HG03457 (cell line): ENCODE results near the gene PRR15.

Experiments
- ATAC-seq: cut with Tn5 transposase; IDR thresholded peaks from one replicate; pipeline ENCODE4 v1.9.1; 2021; ENCODE audit warnings: moderate number of reproducible peaks; ENCODE audit not compliant: unreplicated experiment

Gene PRR15

DNA sequence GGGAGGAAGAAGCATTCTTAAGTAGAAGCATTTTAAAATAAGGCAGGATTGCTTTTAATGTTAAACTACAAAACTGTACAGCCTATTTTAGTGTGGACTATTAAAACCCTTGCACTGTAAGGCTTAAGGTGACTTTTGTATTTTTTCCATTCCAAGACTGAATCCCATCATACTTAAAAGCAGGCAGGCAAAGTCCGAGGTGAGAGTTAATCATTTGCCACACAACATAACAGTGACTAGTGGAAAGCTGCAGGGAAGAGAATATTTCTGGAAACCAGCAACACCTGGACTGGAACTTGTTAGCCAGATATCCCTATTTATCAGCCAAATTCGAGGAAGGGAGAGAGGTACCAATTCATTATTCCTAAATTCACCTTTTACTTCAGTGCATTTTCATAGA lies 3.5 kb downstream of the PRR15 start:
- ATAC-seq: no peak

DNA sequence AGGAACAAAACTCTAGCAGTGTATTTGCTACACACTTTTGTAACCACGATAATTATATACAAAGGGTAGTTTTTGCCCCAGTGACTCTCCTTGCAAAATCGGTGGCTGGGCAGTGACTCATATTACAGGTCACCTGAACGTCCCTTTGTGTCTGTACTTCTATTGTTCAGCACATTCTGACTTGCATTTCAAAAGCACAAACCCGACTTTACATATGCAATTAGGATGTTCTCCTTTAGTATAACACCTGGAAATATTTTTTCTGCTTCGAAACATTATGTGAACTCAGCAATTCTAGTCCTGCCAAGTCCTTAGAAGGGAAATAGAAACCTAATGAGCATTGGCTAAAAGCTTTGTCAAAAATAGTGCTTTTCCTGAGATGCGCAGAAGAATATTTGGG lies 6.0 kb downstream of the PRR15 start:
- no peak for ATAC-seq

DNA sequence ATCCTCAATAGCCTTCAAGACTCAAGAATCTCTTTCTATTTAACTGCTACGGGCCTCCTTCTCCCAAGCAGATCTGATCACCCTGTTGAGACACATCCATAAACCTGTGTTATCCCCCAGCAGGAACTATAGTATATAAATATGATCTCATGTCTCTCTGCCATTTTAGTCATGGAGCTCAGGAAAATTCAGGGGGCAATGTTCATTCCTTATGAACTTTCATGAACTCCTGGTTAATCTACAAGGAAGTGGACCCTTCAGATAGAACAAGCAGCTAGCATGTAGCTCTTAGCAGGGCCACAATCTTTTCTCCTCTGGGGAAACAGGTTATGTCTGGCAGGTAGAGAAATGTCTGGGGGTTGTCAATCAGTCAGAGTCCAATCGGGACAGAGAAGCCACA lies 8.9 kb downstream of the PRR15 start:
- ATAC-seq: no peak

DNA sequence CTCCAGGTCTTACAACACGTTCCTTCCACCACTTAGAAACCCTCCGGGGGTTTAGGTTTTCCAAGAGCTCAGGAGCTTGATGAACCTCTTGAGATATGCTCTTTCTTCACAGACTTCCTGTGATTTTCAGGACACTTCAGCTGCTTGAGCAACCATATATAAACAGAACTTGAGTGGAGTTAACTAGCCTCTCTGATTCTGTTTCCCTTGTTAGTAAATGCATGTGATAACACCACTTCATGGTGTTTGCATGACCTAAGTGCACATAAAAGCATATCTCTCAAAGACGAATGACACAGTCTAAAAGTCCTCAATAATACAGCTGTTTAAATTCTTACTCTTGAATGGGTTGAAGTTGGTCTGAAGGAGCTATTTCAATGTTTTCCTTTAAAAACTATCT lies 9.9 kb downstream of the PRR15 start:
- no peak for ATAC-seq

DNA sequence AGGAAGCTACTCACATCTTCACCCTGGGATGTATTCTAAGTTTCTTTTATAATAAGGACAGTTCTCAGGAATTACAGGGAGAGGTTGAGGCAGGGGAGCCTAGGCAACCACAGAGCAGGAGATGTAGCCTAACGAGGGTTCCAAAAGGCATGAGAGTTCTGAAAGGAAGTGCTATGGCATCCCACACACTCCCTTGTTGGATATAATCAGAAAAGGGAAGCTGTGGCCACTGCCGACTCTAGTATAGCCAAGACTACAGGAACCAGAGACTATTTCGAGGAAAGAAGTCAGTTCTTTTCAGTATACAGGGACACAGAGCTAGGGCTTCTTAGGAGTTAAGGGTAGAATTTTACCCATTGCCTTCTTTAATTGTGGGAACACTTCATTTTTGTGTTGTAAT lies 11.0 kb downstream of the PRR15 start:
- no peak for ATAC-seq

DNA sequence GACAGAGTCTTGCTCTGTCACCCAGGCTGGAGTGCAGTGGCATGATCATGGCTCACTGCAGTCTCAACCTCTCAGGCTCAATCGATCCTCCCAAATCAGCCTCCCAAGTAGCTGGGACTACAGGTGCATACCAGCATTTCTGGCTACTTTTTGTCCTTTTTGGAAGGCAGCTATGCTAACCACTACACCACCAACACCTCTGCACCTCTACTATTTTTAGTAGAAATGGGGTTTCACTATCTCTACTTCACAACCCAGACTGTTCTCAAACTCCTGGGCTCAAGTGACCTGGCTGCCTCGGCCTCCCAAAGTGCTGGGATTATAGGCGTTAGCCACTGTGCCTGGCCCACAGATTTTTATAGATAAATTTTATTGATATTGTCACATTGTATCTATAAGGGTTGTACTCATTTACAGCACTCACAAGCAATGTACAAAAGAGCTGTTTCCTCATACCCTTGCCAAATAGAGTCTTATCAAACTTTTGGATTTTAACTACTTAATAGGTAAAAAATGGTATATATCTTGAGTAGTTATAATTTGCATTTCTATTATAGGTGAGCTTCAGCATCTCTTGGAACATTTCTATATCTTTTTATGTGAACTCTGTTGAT lies 23.7 kb downstream of the PRR15 start:
- no peak for ATAC-seq

DNA sequence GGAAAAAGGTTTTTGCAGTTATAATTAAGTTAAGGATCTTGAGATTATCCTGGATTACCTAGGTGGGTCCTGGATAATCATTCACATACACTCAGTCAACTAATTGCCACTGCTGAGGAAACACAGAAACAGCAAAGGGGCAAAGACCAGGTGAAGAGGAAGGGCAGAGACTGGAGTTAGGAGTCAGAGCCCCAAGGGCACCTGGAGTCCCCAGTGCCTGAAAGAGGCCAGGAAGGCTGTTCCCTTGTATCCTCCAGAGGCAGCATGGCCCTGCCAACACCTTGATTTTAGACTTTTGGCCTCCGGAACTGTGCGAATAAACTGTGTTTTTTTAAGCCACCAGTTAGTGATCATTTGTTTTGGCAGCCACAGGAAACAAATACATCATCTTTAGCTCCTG lies 24.6 kb downstream of the PRR15 start:
- no peak for ATAC-seq

DNA sequence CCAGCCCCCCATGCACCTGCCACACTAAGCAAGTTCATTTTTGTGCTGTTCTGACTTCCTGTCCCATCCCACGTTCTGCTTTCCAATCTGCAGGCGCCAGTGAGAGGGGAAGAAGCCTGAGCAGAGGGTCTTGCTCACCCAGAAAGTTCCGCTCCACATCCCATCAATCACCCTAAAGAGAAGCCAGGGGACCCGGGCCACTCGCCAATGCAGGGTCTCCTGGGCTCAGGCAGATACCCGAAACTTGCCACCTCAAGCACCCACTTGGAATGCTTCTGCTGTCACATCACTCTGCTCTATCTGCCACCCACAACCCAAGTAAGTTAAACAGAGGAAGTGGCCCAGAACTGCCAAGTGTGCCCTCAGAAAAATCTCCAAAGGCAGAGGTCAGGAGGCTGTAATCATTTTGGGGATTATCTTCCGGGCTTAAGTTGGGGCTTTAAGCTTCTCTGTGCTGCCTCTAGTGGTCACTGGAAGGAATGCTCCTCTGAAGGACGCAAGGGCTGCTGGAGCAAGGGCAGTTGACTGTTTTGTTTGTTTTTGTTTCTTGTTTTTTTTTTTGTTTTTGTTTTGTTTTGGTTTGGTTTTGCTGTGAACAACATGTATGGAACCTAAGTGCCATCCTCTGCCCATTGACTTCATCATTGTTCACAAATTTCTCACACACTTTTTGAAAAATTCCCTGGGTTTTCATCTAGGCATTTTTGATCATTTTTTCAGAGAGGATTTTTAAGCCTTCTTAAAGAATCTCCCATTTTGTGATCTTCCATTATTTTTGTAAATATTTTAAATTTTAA lies 25.5 kb downstream of the PRR15 start:
- ATAC-seq: peak; percentile 67

DNA sequence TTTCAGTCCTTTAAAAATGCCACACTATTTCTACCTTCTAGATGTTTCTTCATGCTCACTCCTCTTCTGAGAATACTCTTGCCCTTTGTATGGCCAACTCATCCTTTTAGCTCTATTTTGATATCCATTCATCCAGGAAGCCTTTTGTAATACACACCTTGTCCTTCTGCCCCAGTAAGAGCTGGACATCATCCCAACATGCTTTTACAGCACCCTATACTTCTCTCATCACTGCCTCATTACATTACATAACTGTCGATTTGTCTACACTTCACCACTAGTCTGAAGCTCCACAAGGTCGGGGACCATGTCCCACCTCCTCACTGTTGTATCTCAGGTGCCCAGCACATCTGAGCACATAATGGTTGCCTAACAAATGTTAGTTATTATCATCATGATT lies 29.2 kb downstream of the PRR15 start:
- ATAC-seq: no peak

DNA sequence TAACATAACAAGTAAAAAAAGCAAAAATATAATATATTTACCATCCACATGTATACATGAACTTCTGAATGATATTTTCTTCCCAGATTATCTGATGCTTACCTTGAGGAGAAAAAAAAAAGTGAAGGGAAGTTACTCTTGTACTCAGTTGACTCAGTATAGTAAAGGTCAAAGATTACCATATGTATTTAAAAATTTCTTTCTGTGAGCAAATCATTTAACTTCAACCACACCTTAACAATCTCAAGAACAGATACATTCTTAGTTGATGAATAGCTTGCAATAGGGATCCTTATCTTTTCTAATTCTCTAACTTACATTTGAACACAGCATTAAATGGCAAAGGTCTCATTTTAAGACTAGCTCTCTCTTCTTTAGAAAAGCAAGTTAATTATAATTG lies 29.8 kb downstream of the PRR15 start:
- no peak for ATAC-seq

DNA sequence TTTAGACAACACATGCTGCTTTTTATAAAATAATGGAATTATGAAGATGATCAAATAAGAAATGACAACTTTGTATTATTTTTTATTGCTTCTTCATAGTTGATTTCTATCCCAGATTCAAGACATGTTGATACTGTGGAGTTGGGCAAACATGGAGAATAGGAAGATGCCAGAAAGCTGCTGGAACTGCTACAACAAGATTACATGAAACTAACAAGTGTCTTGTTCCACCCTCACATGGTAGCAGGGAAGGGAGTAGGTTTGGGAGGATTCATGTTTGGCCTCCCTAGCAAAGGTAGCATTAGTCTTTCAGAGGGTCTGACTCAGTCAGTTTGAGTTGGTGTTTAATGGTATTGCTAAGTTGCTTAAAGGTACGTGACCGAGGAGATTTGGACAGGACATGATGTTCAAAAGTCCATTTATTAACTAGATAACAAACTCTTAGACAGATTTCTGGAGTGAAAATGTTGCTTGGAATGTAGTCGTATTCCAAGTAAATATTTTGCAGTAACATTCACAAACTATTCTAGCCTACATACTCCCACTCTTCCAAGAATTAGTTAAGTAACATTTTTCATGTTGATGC lies 33.1 kb downstream of the PRR15 start:
- no peak for ATAC-seq

DNA sequence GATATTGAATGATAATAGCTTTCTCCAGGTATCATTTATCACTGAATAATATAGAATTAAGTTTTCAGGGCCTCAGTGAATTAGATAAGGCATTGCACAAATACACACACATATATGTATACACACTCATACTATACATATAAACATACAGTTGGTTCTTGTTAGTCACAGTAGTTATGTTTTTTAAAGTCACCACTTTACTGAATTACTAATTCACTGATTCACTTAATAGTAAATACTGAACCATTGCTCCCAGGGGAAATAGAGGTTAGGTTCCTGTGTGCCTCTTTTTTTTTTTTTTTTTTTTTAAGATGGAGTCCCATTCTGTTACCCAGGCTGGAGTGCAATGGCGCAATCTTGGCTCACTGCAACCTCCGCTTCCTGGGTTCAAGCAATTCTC lies 33.6 kb downstream of the PRR15 start:
- no peak for ATAC-seq

DNA sequence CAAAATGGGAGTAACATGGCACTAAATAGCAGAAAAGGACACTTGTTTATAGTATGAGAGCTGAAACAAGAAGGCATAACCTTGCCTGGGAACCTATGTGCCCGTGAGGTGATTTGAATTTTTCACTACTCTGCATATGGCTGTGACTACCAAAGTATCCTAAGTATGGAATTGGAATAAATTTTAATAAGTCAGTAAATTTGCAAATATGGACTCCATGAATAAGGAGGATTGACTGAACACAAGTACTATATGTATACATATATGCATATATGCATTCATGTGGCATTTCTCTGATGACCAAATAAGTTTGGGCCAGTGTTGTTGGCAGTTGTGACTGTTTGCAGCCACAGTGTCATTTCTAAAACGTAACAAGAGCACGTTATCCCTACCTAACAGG lies 34.5 kb downstream of the PRR15 start:
- ATAC-seq: no peak

DNA sequence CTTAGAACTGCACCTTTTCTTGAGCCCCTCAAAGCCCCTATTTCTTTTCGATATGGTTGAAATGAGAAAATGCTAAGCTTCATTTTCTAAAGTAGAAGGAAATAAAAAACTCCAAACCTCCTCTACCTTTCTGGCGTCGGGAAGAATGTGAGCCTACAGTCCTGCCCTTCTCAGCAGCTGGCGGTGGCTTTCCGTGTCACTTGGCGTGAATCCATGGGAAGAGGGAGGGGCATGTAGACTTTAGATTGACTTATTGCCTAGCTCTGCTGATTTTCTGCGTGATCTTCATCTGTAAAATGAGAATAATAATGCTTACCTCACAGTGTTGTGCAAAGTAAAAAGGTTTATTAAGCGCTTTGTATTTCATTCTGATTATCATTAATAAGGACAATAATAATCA lies 35.0 kb downstream of the PRR15 start:
- ATAC-seq: no peak

DNA sequence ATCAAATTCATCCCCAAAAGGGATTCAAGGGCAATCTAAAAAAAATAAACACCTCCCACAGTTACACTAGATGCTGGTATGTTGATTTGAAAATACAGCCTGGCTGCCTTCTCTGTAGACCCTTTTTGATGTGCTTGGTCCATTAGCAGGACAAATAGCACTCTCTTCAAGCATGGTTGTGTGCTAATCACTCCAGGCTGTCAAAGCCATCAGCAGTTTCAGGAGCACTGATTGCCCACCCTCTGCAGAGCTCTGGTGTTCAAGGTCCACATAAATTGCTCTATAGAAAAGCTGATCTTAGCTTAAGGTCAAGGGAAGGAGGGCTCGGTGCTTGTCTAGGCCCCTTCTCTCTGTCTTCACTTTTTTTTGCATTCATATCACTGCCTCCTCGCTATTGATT lies 35.4 kb downstream of the PRR15 start:
- no peak for ATAC-seq

DNA sequence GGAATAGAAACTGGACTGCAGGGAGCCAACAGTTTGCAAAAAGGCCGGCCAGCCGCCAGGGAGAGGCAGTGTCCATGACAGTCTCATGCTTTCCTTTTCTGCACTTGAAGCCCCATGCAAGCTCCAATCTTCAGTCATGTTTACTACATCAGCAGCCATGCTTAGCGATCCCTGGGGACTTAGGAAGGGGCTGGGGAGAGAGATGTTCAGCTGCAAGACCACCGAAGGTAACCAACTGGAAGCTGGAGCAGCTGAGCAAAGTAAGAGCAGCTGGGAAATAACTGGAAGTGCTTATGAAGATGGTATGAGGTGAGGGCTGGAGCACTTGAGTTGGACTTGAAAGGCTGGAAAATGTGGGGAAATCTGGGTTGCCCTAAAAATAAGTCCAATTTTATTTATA lies 37.0 kb downstream of the PRR15 start:
- no peak for ATAC-seq

DNA sequence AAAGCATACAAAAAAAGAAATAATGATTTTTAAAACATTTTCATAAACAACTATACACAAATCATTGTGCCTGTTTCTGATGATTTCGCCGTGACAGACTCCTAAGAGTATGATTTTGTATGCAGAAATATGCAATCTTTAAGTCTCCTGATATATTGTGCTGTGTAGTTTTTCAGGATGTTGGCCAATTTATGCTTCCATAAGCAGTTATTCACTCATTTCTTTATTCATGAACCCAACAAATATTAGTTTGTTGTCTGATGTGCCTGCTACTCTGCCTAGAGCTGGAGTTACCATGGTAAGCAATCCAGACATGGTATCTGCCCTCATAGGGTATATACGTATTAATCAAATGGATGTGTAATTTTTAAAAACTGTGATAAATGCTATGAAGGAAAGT lies 40.4 kb downstream of the PRR15 start:
- ATAC-seq: no peak

DNA sequence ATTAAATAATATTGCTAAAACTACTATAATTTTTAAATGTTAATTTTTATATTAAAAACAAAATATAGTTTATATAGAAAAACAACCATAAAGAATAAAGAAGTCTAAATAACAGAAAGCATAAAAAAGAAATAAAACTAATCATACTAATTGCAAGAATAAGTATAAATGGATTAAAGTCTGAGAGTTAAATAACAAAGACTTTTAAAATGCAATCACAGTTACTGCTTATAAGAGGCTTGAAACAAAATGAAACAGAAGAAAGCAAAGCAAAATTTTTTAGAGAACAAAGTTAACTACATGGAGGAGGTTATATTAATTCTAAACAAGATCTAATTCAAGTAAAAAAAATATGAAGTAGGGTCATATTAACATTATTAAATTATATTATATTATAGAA lies 41.1 kb downstream of the PRR15 start:
- no peak for ATAC-seq

DNA sequence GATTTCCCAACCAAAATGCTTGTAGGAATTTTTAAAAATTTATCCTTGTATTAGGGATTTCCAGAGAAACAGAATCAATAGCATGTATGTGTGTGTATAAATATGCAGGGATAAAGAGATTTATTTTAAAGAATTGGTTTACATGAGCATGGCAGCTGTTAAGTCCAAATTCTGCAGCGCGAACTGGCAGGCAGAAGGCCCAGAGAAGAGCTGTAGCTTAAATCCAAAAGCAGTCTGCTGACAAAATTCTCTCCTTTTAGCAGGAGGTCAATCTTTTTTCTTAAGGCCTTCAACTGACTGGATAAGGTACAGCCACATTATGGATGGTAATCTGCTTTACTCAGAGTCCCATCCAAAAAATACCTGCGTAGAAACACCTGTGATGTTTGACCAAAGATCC lies 42.0 kb downstream of the PRR15 start:
- ATAC-seq: no peak

DNA sequence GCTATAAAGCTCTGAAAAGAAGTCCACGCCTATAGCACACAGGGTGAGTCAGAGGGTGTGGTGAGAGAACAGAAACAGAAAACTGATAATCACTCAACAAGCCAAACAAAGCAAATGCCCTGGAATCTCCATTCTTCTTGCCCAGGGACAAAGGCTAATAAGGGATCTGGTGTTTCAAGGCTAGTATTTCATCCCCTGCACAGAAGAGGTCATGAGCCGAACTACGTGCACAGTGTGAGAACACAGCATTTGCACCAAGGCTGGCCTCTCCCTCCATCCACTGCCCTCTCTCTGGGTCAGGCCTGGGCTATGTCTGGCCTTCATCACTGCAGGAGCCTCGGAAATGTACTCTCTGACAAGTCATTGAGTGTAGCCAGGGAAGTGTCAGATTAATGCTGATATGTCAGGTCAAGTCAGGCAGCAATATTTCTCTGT lies 42.7 kb downstream of the PRR15 start:
- ATAC-seq: no peak

DNA sequence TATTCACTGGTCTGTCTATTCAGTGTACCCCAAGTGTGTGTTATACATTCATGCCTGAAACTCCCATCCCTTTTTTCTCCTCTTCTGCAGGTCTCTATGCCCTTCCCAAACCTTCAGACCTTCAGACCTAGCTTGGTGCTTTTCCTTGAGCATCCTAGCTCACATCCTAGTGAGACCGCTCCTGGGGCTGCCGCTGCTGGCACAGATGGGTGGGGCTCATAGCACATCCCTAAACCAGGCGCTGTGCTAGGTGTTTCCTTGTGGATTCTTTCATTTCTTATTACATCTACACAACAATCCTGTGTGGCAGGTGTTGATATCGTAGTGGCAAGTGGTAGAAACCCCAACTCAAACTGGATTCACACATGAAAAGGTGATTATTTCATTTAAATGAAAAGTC lies 43.2 kb downstream of the PRR15 start:
- no peak for ATAC-seq

DNA sequence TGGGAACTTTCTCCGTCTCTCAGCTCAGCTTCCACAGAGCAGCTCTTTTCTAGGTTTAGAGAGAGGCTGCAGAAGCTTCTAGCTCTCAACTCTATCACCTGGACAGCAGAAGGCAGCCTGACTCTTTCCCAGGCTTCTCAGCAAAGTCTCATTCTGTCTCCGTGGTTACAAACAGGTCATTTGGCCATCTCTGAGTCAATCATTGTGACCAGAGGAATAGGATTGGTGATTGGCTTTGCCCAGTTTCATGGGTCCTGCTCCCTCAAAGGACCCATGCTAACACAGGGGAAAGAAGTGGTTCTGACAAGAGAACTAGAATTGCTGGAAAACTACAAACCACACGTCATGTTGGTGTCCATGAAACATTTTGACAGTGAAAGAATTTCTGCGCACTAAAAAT lies 43.6 kb downstream of the PRR15 start:
- no peak for ATAC-seq

DNA sequence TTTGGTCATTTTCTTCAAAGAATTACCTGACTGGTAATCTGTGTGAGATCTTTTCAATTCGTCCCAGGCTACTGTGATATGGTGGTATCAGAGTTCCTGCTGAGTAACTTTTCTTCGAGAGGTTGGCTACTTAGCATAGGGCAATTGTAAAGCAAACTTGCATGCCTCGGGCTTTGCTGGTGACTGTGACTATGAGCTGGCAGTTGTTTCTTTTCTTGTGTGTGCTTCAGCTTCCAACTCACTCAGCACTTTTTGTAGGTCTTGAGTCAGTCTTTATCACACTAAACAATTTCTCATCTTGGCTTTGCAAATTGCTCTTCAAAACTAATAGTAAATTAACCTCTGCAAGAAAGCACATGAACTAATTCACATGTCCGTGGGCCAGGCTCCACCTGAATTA lies 44.3 kb downstream of the PRR15 start:
- no peak for ATAC-seq
